Suprapubic skin (tissue), 4 donors: ENCODE data around the gene TOGARAM1.
"Not testable (repeated sequence)": the region's sequence is repeated elsewhere in the genome, so short reads cannot be mapped to it uniquely, and the experiment has no call there.

Source experiments
- POLR2A ChIP-seq, 2 donors: fragments of 450-650 bp; IDR thresholded peaks; one replicate each; pipeline ENCODE4 v1.6.1; 2017; ENCODE audit warnings: antibody characterized with exemption in 2 of 2, mild to moderate bottlenecking in 2 of 2, moderate library complexity in 2 of 2
- POLR2AphosphoS5 ChIP-seq, 3 donors: sonication (generic); formaldehyde crosslinking; IDR thresholded peaks; one replicate each; pipeline ENCODE4 v1.6.1; 2017; ENCODE audit warnings: antibody characterized with exemption in 3 of 3
- TF ChIP-seq, protein P1 (sequence below), 2 donors: fragments of 200-600 bp in 1 of 2; fragments of 450-650 bp in 1 of 2; sonication (generic) in 1 of 2; IDR thresholded peaks; one replicate each; pipeline ENCODE4 v1.5.1; 2016 to 2019; ENCODE audit warnings: antibody characterized with exemption in 2 of 2, mild to moderate bottlenecking in 1 of 2, moderate library complexity in 1 of 2

DNA sequence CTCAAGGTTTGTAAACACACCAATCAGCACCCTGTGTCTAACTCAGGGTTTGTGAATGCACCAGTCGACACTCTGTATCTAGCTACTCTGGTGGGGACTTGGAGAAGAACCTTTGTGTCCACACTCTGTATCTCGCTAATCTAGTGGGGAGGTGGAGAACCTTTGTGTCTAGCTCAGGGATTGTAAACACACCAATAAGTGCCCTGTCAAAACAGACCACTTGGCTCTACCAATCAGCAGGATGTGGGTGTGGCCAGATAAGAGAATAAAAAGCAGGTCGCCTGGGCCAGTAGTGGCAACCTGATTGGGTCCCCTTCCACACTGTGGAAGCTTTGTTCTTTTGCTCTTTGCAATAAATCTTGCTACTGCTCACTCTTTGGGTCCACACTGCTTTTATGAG is 119.1 kb downstream of the TOGARAM1 start:
- TF ChIP-seq, protein P1, sequence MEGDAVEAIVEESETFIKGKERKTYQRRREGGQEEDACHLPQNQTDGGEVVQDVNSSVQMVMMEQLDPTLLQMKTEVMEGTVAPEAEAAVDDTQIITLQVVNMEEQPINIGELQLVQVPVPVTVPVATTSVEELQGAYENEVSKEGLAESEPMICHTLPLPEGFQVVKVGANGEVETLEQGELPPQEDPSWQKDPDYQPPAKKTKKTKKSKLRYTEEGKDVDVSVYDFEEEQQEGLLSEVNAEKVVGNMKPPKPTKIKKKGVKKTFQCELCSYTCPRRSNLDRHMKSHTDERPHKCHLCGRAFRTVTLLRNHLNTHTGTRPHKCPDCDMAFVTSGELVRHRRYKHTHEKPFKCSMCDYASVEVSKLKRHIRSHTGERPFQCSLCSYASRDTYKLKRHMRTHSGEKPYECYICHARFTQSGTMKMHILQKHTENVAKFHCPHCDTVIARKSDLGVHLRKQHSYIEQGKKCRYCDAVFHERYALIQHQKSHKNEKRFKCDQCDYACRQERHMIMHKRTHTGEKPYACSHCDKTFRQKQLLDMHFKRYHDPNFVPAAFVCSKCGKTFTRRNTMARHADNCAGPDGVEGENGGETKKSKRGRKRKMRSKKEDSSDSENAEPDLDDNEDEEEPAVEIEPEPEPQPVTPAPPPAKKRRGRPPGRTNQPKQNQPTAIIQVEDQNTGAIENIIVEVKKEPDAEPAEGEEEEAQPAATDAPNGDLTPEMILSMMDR (IDR thresholded peaks at IDR 0.05): not testable (repeated sequence)
- TF ChIP-seq POLR2A, POLR2AphosphoS5 (IDR thresholded peaks at IDR 0.05): not testable (repeated sequence)
